Osteocyte (in vitro differentiated cells): Measurements from ENCODE around the gene DCAF7. TPM values are rescaled to one million over a fixed set of nuclear protein-coding genes. Genes with fewer than 3 reads are reported as not detected.

Source experiments
- DNase-seq: peaks from one replicate; pipeline ENCODE4 v3.0.0; 2021; ENCODE audit warnings: mixed read lengths; ENCODE audit not compliant: unreplicated experiment; ENCODE audit errors: extremely low spot score
- H3K27ac Mint-ChIP-seq: one replicate; pipeline ENCODE4 v1.8.0; 2021; ENCODE audit warnings: mild to moderate bottlenecking, mixed read lengths; ENCODE audit not compliant: unreplicated experiment
- H3K27me3 Mint-ChIP-seq: one replicate; pipeline ENCODE4 v1.8.0; 2021; ENCODE audit warnings: mixed read lengths; ENCODE audit not compliant: unreplicated experiment
- H3K36me3 Mint-ChIP-seq: one replicate; pipeline ENCODE4 v1.8.0; 2021; ENCODE audit warnings: mixed read lengths; ENCODE audit not compliant: unreplicated experiment
- H3K4me1 Mint-ChIP-seq: one replicate; pipeline ENCODE4 v1.8.0; 2021; ENCODE audit warnings: mixed read lengths; ENCODE audit not compliant: unreplicated experiment
- H3K4me3 Mint-ChIP-seq: one replicate; pipeline ENCODE4 v1.8.0; 2021; ENCODE audit warnings: mild to moderate bottlenecking, moderate library complexity, mixed read lengths; ENCODE audit not compliant: unreplicated experiment
- H3K9me3 Mint-ChIP-seq: one replicate; pipeline ENCODE4 v1.8.0; 2021; ENCODE audit warnings: mixed read lengths; ENCODE audit not compliant: unreplicated experiment
- total RNA-seq: library from RNA; stranded (reverse); gene quantifications from 2 replicates; pipeline ENCODE4 v1.2.1, GENCODE V29; 2021
- TF ChIP-seq, protein P1 (sequence below): fragments of 200-600 bp; sonication (generic); IDR thresholded peaks from 2 replicates; pipeline ENCODE4 v1.5.0; 2021; ENCODE audit warnings: antibody characterized with exemption, mild to moderate bottlenecking, moderate library complexity

Gene DCAF7
- total RNA-seq, 1 donor from 2014 or later, result 93.9 TPM

GRCh38 chr17:63601439-63602371 lies 51.4 kb downstream of the DCAF7 start:
- no peak for DNase-seq
- TF ChIP-seq, protein P1, sequence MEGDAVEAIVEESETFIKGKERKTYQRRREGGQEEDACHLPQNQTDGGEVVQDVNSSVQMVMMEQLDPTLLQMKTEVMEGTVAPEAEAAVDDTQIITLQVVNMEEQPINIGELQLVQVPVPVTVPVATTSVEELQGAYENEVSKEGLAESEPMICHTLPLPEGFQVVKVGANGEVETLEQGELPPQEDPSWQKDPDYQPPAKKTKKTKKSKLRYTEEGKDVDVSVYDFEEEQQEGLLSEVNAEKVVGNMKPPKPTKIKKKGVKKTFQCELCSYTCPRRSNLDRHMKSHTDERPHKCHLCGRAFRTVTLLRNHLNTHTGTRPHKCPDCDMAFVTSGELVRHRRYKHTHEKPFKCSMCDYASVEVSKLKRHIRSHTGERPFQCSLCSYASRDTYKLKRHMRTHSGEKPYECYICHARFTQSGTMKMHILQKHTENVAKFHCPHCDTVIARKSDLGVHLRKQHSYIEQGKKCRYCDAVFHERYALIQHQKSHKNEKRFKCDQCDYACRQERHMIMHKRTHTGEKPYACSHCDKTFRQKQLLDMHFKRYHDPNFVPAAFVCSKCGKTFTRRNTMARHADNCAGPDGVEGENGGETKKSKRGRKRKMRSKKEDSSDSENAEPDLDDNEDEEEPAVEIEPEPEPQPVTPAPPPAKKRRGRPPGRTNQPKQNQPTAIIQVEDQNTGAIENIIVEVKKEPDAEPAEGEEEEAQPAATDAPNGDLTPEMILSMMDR, result no peak
- H3K9me3 Mint-ChIP-seq, result no peaks in the 10 kb centered on the region
- H3K27me3 Mint-ChIP-seq, result no peaks in the 10 kb centered on the region
- peaks cover 15% of the 10 kb centered on the region for H3K4me1 Mint-ChIP-seq
- peaks cover 18% of the 10 kb centered on the region for H3K36me3 Mint-ChIP-seq
- H3K4me3 Mint-ChIP-seq, result peak overlapping the region; percentile 92
- H3K27ac Mint-ChIP-seq, result peak overlapping the region; percentile 92

DNA sequence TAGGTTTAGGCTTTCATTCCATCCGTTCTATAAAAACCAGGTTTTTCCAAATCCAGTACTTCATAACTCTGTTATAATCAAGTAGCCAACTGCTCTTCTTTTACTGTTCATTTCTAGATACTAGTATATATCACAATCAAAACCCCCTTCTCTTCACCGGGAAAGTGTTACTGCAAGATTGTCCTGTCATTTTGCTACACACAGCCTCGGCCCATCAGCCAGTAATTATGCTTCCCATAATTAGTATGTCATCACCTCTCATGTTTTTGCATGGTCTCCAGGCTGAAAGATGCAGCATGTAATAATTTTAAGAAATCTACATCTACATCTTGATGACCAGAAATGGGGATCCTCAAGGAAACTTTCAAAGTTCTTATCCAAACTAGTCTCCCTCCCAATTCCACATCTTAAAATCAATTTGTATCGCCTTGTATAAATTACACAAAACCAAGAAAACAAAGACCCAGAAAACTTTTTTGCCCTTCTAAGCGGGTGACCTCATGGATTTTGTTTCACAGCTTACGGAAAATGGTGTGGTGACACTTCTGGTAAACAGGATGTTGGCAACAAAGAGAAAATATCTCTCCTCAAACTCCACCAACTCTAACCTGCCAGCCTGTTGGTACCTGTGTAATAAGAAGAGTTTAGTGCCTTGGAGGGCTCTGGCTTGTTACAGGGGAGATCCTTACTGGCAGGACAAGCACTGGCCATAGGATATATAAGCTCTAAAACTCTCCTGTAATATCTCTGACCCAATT lies 59.7 kb downstream of the DCAF7 start:
- H3K36me3 Mint-ChIP-seq, result peaks cover 37% of the 10 kb centered on the region
- no peak for DNase-seq

GRCh38 chr17:63610854-63611253 lies 60.6 kb downstream of the DCAF7 start:
- Mint-ChIP-seq H3K27ac (no peak overlapping the region), H3K36me3 (peaks cover 30% of the 10 kb centered on the region), H3K9me3 (no peaks in the 10 kb centered on the region), H3K4me3 (no peak overlapping the region), H3K4me1 (no peaks in the 10 kb centered on the region), H3K27me3 (no peaks in the 10 kb centered on the region)
- TF ChIP-seq, protein P1, result no peak
- peak; percentile 82 for DNase-seq

More for the DNA sequence above, 59.7 kb downstream of the DCAF7 start:
- H3K9me3 Mint-ChIP-seq, result no peaks in the 10 kb centered on the region
- no peaks in the 10 kb centered on the region for H3K27me3 Mint-ChIP-seq
- no peak overlapping the region for H3K4me3 Mint-ChIP-seq
- TF ChIP-seq, protein P1, result no peak
- no peak overlapping the region for H3K27ac Mint-ChIP-seq
- H3K4me1 Mint-ChIP-seq, result no peaks in the 10 kb centered on the region

- H3K27ac Mint-ChIP-seq, result no peak overlapping the region
Measured at GRCh38 chr17:63611354-63611753, 61.1 kb downstream of the DCAF7 start.

More at GRCh38 chr17:63611354-63611753, 61.1 kb downstream of the DCAF7 start:
- no peak for DNase-seq
- H3K9me3 Mint-ChIP-seq, result no peaks in the 10 kb centered on the region
- TF ChIP-seq, protein P1, result no peak
- no peaks in the 10 kb centered on the region for H3K4me1 Mint-ChIP-seq
- H3K36me3 Mint-ChIP-seq, result peaks cover 26% of the 10 kb centered on the region
- H3K27me3 Mint-ChIP-seq, result no peaks in the 10 kb centered on the region
- H3K4me3 Mint-ChIP-seq, result no peak overlapping the region
